Measurements from ENCODE around the gene LARP4B. TPM values are rescaled to one million over a fixed set of nuclear protein-coding genes. Genes with fewer than 3 reads are reported as not detected.

Gene LARP4B
- total RNA-seq, 2 experiments from 2014 or later, result 64.8 to 143 TPM

DNA sequence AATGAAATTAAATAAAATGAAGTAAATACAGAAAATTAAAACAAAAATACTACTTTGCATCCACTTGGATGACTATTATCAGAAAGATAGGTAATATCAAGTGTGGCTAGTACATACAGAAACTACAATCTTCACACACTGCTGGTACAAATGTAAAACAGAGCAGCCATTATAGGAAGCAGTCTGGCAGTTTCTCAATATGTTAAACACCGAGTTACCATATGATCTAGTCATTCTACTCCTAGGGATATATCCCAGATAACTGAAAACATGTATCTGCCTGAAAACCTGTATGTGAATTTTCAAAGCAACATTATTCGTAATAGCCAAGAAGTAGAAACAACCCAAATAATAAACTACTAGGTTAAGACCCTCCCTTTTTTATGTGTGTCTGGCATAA is 33.4 kb downstream of the LARP4B start:
- TF ChIP-seq, protein P1, sequence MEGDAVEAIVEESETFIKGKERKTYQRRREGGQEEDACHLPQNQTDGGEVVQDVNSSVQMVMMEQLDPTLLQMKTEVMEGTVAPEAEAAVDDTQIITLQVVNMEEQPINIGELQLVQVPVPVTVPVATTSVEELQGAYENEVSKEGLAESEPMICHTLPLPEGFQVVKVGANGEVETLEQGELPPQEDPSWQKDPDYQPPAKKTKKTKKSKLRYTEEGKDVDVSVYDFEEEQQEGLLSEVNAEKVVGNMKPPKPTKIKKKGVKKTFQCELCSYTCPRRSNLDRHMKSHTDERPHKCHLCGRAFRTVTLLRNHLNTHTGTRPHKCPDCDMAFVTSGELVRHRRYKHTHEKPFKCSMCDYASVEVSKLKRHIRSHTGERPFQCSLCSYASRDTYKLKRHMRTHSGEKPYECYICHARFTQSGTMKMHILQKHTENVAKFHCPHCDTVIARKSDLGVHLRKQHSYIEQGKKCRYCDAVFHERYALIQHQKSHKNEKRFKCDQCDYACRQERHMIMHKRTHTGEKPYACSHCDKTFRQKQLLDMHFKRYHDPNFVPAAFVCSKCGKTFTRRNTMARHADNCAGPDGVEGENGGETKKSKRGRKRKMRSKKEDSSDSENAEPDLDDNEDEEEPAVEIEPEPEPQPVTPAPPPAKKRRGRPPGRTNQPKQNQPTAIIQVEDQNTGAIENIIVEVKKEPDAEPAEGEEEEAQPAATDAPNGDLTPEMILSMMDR (conservative IDR thresholded peaks at IDR 0.05; ENCODE audit: low read length), result no peak
- no peak for TF ChIP-seq EZH2phosphoT487 (IDR thresholded peaks at IDR 0.05; ENCODE audit: borderline replicate concordance, low read depth, low read length)

DNA sequence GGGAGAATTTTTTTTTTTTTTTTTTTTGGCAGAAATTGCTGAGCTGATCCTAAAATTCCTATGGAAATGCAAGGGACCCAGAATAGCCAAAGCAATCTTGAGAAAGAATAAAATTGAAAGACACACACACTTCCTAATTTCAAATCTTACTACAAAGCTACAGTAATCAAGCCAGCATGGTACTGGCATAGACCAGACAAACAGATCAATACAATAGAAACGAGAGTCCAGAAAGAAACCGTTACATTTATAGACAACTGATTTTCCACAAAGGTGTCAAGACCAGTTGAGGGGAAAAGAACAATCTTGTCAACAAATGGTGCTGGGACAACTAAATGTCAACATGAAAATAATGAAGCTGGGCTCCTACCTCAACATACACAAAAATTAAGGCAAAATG is 34.5 kb downstream of the LARP4B start:
- no TSS peak for BruUV-seq (replicated peaks)
- TF ChIP-seq, protein P1 (conservative IDR thresholded peaks at IDR 0.05; ENCODE audit: low read length), result no peak
- TF ChIP-seq EZH2phosphoT487 (IDR thresholded peaks at IDR 0.05; ENCODE audit: borderline replicate concordance, low read depth, low read length), result no peak
- H2AFZ ChIP-seq (ENCODE audit: low read length), result no peak overlapping the region
- peaks cover 93% of the 10 kb centered on the region for H3K79me2 ChIP-seq (ENCODE audit: insufficient read depth, low read depth, low read length)
- no peak overlapping the region for H3K4me3 ChIP-seq (ENCODE audit: low read depth, low read length, poor library complexity, severe bottlenecking)
- peaks cover 5% of the 10 kb centered on the region; the same call in 1 of the 2 replicates for H4K20me1 ChIP-seq (ENCODE audit: insufficient read depth, low read length)
- ChIA-PET CTCF (ENCODE audit: unreplicated experiment) (no interaction called here), POLR2A (interaction anchor here (0.6 to 0.7 kb wide), 2 partner anchors 568 to 601 kb away, joined by 4 to 9 read pairs; no protein-coding TSS in a partner anchor)
- no peaks in the 10 kb centered on the region for H3K9me2 ChIP-seq (ENCODE audit: insufficient read depth, low read length)
- intact Hi-C loops (cut with micrococcal nuclease; ENCODE audit: unreplicated experiment), result no loop called here
- H3K9me3 ChIP-seq (ENCODE audit: low read length), result no peaks in the 10 kb centered on the region
- H3K4me2 ChIP-seq (ENCODE audit: low read length), result no peak overlapping the region
- no peak overlapping the region for H3K27ac ChIP-seq (ENCODE audit: low read depth, low read length, poor library complexity, severe bottlenecking)
- DNase-seq (ENCODE audit: low spot score), result no peak
- H3K4me1 ChIP-seq (ENCODE audit: insufficient read depth, low read length, poor library complexity, severe bottlenecking), result no peaks in the 10 kb centered on the region
- peaks cover 20% of the 10 kb centered on the region; the same call in 1 of the 2 replicates for H3K36me3 ChIP-seq (ENCODE audit: insufficient read depth, low read length)

More for the DNA sequence above, 33.4 kb downstream of the LARP4B start:
- Histone ChIP-seq H3K4me1 (ENCODE audit: insufficient read depth, low read length, poor library complexity, severe bottlenecking) (no peaks in the 10 kb centered on the region), H3K79me2 (ENCODE audit: insufficient read depth, low read depth, low read length) (peaks cover 93% of the 10 kb centered on the region), H2AFZ (ENCODE audit: low read length) (no peak overlapping the region), H4K20me1 (ENCODE audit: insufficient read depth, low read length) (peaks cover 5% of the 10 kb centered on the region; the same call in 1 of the 2 replicates), H3K36me3 (ENCODE audit: insufficient read depth, low read length) (peaks cover 28% of the 10 kb centered on the region), H3K4me2 (ENCODE audit: low read length) (no peak overlapping the region), H3K9me2 (ENCODE audit: insufficient read depth, low read length) (no peaks in the 10 kb centered on the region), H3K9me3 (ENCODE audit: low read length) (no peaks in the 10 kb centered on the region), H3K27ac (ENCODE audit: low read depth, low read length, poor library complexity, severe bottlenecking) (no peak overlapping the region), H3K4me3 (ENCODE audit: low read depth, low read length, poor library complexity, severe bottlenecking) (no peak overlapping the region)
- CTCF ChIA-PET (ENCODE audit: unreplicated experiment), result no interaction called here
- BruUV-seq (replicated peaks), result no TSS peak
- intact Hi-C loops (cut with micrococcal nuclease; ENCODE audit: unreplicated experiment), result no loop called here
- no peak for DNase-seq (ENCODE audit: low spot score)
- POLR2A ChIA-PET, result no interaction called here

DNA sequence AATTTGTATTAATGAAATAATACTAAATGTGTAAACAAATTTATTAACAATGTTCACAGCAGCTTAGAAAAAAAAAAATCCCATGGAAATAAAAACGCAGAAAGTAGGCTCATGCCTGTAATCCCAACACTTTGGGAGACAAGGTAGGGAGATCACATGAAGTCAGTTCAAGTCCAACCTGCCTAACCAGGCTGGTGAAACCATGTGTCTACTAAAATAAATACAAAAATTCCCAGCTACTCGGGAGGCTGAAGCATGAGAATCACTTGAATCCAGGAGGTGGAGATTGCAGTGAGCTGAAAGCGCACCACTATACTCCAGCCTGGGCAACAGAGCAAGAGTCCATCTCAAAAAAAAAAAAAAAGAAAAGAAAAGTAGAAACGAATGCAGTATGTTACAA is 36.2 kb downstream of the LARP4B start:
- Histone ChIP-seq H3K36me3 (ENCODE audit: insufficient read depth, low read length) (peaks cover 15% of the 10 kb centered on the region; the same call in 1 of the 2 replicates), H3K9me3 (ENCODE audit: low read length) (no peaks in the 10 kb centered on the region), H4K20me1 (ENCODE audit: insufficient read depth, low read length) (peaks cover 15% of the 10 kb centered on the region), H3K9me2 (ENCODE audit: insufficient read depth, low read length) (no peaks in the 10 kb centered on the region), H3K79me2 (ENCODE audit: insufficient read depth, low read depth, low read length) (peaks cover 98% of the 10 kb centered on the region), H2AFZ (ENCODE audit: low read length) (no peak overlapping the region), H3K4me3 (ENCODE audit: low read depth, low read length, poor library complexity, severe bottlenecking) (no peak overlapping the region), H3K27ac (ENCODE audit: low read depth, low read length, poor library complexity, severe bottlenecking) (no peak overlapping the region), H3K4me1 (ENCODE audit: insufficient read depth, low read length, poor library complexity, severe bottlenecking) (no peaks in the 10 kb centered on the region), H3K4me2 (ENCODE audit: low read length) (no peak overlapping the region)
- POLR2A ChIA-PET, result interaction anchor here (0.6 to 0.7 kb wide), 2 partner anchors 21 to 507 kb away, joined by 3 to 4 read pairs; no protein-coding TSS in a partner anchor
- intact Hi-C loops (cut with micrococcal nuclease; ENCODE audit: unreplicated experiment), result no loop called here
- BruUV-seq (replicated peaks), result no TSS peak
- no peak for DNase-seq (ENCODE audit: low spot score)
- CTCF ChIA-PET (ENCODE audit: unreplicated experiment), result no interaction called here
- TF ChIP-seq, protein P1 (conservative IDR thresholded peaks at IDR 0.05; ENCODE audit: low read length), result no peak
- no peak for TF ChIP-seq EZH2phosphoT487 (IDR thresholded peaks at IDR 0.05; ENCODE audit: borderline replicate concordance, low read depth, low read length)

Measured in OCI-LY7 (cell line).